Stimulated activated naive CD4-positive, alpha-beta T cell (primary cell): ENCODE data around the gene TBC1D1.

Experiments used
- DNase-seq, 6 experiments: peaks; one replicate each; lab custom pipeline; 2025; lab: John Stamatoyannopoulos, UW

TBC1D1 gene

DNA sequence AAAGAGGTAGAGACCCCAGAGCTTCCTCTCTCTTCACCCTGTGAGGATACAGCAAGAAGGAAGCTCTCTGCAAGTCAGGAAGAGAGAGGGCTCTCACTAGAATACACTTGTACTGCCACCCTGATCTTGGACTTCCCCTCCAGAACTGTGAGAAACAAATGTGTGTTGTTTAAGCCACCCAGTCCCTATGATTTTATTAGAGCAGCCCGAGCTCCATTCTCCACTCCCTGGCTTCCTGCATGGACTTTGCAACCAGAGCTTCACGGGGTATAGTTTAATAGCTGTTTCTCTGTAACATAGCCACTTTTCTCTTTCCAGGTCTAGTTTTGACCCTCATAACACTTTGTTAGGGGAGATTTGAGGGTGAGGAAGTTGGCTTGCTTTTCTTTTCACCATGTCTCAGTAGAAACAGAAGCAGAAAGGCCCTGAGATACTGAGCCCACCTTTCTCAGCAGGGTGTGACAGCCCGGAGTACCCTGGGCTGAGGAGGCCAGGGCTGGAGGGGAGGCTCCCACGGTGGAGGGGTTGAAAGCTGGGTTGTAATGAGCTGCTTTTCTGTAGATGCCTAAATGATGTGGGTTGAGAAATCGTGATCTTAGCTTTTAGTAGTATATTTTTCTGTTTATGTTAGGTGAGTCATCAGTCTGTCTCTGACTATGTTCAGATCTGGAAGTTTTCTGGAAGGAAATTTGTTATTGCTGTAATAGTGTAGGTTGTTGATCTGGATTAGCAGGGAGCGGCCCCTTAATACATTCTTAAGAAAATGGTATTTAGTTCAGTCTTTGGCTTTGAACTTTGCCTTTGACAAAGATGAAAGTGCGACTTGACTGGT lies 187.9 kb downstream of the TBC1D1 start:
- no peak for DNase-seq

DNA sequence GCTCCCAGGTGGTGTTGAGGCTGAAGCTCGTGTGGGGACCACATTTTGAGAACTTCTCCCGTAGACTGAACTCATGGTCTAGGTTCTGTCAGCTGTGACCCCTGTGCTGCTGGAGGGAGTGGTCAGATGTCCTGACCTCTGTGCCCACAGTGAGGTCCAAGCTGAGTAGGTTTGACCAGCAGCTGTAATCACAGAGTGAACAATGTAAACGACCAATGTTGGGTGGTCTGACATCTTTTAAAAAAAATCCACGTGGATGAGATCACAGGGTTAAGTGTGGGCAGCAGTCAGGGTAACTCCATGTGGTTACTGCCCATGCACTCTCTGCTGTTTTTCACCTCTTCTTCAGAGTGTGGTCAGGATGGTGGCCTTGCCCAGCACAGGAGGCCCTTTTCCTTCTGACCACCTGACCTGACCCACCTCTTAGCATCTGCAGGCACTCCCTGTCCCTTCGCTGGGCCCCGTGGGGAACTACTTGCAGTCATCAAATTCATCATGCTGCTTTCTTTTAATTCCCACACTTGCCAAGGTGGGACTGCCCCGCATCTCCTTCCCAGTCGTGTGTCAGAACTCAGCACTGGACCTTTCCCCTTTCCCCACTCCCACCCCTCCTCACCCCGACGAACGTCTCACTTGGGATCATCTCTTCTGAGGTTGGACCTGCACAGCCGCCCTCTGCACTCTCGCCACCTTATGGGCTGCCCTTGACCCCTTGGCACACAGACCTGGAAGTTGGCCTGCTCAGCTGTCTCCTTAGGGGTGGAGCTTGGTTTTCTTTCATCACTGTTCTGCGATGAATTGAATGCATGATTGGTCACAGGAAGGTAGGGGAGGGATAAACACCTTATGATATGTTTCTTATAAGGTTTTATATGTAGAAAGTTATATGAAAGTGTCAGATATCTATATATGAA lies 189.4 kb downstream of the TBC1D1 start:
- no peak for DNase-seq

DNA sequence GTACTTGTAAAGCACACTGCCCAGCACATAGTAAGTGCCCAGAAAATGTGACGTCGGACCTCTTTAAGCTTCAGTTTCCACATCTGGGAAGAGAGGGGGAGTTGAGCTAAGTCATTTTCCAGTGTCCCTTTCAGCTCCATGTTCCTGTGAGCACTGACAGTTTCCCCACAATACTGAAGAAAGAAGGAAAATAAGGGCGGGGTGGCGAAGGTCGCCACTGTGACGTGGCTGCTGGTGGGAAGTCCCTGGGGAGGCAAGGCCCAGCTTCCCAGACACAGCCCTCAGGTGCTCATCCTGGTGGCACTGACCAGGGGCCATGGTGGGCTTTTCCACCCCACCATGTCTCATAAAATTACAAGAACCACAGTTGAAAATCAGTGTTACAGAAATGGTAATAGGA lies 191.1 kb downstream of the TBC1D1 start:
- DNase-seq = no peak

DNA sequence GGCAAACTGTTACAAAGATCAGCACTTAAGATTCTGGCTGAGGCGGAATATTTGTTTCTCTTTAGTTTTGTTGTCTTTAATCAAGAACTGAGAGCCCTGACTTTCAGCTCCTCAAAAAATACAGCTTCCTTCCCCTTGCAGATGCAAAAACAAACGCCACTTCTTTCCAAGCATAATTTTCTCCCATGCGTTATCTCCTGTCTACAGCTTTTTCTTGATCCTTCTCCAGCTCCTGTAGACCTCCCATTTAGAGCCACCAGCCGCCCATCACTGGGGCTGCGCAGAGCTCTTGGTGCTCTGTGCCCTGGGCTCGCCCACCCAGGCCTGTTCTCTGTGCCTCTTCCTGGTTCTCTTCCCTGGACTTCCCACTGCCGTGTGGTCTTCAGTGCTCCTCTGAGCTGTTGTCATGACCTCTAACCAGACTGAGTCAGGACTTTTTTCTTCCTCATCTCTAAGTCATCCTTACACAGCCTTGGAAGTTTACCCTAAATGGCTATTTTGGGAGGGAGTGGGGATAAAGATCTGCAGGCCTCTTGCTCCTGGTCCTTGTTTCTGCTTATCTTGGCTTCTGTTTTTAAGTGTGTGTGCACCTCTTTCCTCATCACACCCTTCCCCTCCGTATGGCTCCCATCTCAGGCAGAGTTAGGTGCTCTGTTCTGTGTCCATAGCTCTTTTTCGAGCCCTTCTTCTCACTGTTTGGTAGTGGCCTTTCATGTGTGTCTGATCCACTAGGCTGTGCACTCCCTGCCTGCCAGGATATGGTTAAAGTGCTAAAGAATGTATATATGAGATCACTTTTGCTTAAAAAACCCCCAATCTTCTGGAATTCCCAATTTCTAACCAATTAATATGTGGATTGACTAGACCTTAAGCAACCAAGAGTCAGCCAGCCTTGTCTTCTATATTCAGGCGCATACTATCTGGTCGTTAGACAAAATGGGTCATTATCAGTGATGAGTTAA lies 191.8 kb downstream of the TBC1D1 start:
- no peak for DNase-seq

DNA sequence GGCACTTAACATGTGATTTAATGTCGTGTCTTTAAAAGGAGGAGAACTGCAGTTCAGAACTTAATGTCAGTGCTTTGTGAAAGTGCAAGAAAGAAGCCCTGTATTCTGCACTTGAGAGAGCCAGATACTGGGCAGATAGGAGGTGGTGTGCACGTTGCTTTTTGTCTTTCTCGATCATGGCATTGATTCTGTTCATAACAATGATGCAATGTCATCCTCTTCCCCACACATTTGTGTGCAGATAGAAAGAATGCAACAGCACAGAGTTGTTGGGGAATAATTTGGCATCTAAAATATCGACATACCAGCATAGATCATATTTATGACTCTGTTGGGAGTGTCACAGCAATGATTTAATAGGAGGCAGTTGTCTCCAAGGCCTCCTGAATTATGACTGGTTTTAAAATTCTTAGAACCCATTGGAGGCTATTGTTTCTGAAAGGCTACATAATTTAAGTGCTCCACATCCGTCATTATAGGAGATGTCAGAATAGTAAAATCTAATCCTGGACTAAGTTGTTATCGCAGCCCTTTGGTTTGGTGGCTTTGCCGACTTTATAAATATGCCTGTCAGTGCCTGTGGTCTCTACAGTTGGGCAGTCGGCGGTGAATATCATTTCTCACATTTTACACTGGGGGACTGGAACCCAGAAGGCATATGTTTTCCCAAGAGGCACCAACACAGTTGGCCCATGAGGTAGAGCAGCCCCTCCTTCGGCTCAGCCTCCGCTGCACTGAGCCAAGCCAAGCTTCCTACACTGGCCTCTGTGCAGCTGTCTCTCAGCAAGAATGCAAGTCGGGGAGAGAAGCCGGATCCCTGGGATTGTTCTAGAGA lies 194.2 kb downstream of the TBC1D1 start:
- DNase-seq = no peak

DNA sequence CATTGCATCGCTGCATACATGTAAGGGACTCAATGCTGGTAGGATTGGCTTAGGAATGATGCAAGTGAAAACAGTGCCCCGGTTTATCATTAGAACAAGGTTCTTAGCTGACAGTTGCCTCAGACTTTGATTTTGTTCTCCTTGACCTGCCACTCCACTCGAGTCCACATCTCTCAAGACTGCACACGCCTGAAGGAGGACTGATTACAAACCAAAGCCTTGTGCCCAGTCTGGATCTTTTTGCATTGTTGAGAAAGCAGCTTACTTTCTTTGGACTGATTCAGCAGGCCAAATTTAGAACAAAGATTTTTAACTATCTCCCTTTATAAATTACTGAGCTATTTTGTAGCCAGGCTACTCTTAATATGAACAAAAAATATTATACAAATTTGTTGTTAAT lies 194.9 kb downstream of the TBC1D1 start:
- no peak for DNase-seq

DNA sequence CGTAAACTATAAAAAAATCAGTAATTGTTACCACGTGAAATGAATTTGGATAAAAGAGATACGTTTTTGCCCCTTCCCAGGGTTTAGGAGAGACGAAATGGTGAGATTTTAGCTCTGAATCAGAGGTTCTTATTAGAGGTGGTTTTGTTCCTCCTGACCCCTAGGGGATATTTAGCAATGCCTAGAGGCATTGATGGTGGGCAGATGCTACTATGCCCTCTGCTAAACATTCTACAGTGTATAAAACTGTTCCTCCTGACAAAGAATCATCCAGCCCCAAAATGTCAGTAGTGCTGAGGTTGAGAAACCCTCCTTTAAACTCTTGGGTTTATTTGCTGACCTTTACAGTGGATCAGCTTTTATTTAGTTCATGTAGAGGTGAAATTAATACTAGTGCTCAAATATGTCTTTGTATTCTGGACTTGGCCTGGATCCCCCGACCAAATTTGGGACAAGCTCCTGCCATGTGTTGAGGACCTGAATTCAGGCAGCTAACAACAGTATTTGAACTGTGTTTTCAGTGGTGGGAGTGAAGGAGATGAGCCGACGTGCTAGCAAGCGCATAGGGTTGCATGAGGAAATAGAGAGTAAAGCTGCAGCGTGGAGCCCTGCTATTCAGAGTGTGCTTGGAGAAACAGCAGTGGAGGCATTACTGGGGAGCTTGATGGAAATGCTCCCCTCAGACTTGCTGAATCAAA lies 195.4 kb downstream of the TBC1D1 start:
- no peak for DNase-seq

DNA sequence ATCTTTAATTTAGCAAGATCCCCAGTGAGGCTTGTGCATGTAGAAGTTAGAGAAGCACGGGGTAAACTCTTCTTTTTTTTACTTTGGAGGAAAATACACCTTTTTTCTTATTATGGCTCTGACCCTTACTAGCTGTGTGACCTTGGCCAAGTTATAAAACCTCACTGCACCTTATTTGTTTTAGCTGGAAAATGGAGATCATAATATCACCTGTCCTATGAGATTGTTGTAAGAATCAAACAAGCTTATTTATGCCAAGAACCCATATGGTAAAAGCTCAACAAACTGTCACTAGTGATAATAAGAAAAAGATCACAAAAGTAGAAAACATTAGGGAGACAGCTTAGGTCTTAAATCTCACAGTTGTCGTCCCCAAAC lies 196.0 kb downstream of the TBC1D1 start:
- no peak for DNase-seq

DNA sequence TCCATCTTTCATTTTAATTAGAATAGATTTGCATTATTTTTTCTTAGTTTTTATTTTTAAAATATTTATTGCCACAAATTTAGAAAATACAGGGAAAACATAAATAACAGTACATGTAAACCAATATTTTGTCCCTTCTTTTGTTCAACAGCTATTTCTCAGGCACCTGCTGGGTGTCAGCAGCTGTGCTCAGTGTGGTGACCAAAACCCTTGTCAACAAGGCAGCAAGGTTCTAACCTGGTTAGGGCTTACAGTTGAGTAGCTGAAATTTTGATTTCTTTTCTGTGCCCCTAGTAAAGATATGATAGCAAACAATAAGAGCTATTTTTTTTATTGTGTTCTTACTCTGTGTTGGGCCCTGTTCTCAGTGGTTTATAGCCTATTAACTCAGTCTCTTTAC lies 197.4 kb downstream of the TBC1D1 start:
- no peak for DNase-seq

DNA sequence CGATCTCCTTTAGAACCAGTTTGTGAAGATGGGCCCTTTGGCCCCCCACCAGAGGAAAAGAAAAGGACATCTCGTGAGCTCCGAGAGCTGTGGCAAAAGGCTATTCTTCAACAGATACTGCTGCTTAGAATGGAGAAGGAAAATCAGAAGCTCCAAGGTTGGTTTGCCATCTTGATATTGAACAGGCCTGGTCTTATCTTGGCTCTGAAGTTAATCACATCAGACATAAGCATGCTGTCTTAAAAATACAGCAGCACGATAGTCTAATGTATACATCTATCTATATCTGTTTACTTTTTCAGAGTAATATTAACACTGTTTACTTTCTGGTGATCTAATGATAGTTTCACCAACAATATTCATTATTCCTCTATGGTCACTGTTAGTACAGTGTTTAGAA lies 199.1 kb downstream of the TBC1D1 start:
- DNase-seq = no peak

DNA sequence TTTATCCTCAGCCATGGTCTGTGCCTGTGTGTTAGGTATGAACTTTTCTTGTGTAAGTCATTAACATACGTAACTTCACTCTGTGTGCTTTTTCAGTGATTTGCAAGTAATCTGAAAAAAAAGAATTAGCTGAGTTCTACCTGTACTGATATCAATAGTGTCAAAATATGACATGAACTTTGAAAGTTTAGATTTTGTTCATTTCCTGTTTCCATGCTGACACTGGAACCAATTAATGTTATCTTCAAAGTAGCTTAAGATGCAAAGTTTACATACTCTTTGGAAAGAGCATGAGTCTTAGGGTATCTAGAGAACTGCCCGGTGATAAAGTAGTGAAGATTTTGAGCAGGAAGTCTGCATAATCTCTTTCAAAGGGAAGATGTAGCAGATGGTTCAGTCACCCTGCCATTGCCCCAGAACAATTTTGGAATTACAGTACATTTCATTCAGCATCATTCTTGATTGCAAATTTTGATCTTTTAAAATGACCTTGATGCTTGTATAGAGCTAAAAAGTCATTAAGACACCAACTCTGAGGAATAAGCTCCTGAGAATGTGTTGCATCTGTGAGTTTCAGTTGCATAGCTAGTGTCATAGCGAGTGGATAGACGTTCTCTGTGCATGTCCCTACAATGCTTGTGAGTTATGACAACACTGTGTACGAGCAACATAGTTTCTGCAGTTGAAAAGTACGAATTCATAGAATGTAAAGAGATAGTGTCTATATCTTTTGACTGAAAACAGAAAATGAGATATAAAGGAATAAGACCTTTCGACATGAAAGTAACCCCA lies 199.8 kb downstream of the TBC1D1 start:
- no peak for DNase-seq

DNA sequence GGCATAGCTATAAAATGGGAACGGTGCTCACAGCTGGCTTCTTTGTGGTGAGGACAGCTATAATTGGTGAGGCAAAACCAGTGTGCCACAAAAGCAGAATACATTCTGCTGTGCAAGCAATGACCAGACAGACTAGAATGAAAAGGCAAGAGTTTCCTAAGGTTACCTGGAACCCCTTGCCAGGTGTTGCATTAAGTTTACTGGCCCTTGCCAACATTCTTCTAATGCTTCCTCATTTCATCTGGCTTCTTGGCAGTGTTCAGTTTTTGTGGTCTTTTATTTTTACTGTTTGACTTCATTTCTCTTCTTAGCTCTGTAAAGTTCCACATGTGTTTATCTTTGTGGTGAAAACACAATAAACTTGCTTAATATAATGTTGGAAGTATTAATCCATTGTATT lies 200.8 kb downstream of the TBC1D1 start:
- no peak for DNase-seq

DNA sequence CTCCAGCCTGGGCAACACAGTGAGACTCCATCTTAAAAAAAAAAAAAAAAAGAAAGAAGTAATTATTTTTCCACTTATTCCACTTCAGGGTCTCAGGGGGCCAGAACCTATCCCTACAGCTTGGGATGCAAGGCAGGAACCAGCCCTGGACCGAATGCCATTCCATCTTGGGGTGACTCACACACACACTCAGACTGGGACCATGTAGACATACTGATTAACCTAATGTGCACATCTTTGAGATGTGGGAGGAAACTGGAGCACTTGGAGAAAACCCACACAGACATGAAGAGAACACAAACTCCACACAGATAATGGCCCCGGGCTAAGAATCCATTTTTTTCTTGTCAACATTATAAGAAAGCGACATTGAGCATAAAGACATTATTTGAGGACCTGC lies 201.8 kb downstream of the TBC1D1 start:
- no peak for DNase-seq

DNA sequence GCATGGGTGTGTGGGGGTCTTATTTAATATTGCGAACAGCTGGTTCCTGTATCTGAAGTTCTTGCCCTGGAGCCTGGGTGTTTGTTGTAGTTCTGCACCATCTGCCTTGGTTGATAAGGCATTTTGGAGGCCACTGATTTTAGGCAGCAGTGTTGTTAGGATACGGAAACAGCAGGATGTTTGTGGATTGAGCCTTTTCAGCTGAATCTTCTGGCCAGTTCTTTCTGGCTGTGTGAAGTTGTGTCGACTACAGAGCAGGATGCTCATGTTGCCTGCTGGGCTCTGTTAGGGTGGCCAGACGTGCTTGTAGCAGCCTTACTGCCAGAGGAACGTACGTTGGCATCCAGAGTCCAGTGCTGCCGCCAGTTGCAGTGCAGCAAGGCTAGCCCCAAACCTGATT lies 203.5 kb downstream of the TBC1D1 start:
- DNase-seq = no peak

DNA sequence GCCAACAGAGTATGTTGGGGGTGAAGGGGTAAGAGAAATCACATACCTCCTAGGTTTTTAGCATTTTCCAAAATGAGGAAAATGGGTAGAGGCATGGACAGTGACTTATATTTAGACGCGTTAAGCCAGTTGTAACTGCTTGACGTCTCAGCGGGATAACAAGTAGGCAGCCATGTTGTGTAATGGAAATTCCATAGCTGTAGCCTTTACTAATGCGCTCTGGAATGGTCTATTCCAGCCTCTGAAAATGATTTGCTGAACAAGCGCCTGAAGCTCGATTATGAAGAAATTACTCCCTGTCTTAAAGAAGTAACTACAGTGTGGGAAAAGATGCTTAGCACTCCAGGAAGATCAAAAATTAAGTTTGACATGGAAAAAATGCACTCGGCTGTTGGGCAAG lies 204.8 kb downstream of the TBC1D1 start:
- no peak for DNase-seq

DNA sequence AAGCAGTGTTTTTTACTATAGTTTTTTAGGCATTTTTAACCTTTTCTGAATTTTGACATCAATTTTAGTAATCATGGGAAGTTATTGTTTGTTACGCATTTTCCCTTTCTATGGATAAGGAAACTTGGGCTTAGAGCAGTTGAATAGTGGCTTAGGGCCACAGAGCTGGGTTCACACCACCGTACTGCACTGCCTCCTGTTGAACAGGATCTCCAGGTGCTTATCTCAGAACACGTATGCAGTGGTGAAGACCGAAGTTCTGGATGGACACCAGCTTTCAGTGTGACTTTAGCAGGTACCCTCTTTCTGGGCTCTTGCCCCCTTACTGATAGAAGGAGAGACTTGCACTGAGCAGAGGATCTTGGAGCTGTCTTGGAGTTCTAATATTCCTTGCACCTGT lies 206.9 kb downstream of the TBC1D1 start:
- DNase-seq = no peak

DNA sequence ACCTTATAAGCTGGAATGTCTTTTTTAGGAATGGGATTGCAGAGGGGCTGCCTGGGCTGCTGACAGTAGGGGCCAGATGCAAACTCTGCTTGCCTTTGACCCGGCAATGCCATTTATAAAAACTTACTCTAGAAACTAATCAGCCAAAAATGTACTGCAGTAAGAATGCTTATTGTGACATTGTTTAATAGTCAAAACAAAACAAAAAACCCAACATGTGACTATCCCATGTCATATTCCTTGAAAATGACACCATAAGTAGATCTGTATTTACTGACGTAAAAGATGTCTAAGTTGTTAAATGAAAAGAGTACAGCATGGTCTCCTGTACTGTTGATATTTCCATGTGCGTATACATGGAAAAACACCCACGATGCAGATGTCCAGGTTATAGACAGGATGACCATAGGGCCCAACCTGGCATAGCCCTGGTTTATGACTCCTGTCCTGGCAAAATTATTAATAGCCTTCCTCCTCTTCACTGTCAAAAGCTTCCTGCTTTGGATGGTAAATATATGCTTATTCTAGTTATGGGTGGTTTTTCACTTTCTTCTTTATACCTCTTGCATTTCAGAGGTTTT lies 208.2 kb downstream of the TBC1D1 start:
- no peak for DNase-seq

DNA sequence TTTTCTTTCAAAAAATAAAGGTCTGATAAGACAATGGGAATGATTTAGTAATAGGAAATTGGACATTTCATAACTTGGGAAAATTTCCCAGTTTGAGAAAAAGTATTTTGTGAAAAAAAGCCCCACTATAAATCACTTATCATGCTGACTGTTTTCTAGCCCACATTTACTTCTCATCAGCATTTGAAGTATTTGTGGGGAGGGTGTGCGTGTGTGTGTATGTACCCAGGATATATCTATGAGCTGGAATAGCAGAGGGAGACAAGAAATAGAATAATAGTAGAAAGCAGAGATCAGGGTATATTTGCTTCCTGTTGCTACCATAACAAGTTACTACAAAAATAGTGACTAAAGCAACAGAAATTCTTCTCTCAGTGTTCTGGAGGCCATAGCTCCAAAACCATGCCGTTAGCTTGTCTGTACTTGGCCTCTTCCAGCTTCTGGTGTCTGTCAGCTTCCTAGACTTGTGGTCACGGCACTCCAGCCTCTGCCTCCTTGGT lies 209.1 kb downstream of the TBC1D1 start:
- no peak for DNase-seq
